Esophagus muscularis mucosa (tissue), 4 donors: ENCODE measurements around the gene TNRC6A. TPM values are rescaled to one million over a fixed set of nuclear protein-coding genes. Genes with fewer than 3 reads are reported as not detected.

Experiments used
- DNase-seq: peaks from one replicate; pipeline ENCODE4 v3.0.0-alpha.2; 2017; ENCODE audit errors: extremely low spot score
- H3K27ac ChIP-seq, 4 donors: fragments of 200-600 bp; sonication (generic); replicated peaks in 1 of 4; 1 replicate in 3 of 4; 2 replicates in 1 of 4; pipeline ENCODE4 v1.5.1; 2016 to 2019; ENCODE audit warnings: mild to moderate bottlenecking in 1 of 4
- H3K27me3 ChIP-seq, 4 donors: fragments of 200-600 bp; sonication (generic); one replicate each; pipeline versions ENCODE4 v1.5.1 to v1.6.0; 2016 to 2019
- H3K36me3 ChIP-seq, 4 donors: fragments of 200-600 bp; sonication (generic); one replicate each; pipeline ENCODE4 v1.5.1; 2016 to 2019
- H3K4me1 ChIP-seq, 4 donors: fragments of 200-600 bp; sonication (generic); one replicate each; pipeline ENCODE4 v1.5.1; 2016 to 2019
- H3K4me3 ChIP-seq, 4 donors: fragments of 200-600 bp; sonication (generic); 1 replicate in 2 of 4; 2 replicates in 2 of 4; pipeline ENCODE4 v1.5.1; 2016 to 2019; ENCODE audit warnings: mild to moderate bottlenecking in 4 of 4, moderate library complexity in 1 of 4
- H3K9me3 ChIP-seq, 4 donors: fragments of 200-600 bp; sonication (generic); 1 replicate in 3 of 4; 2 replicates in 1 of 4; pipeline ENCODE4 v1.5.1; 2016 to 2019
- EP300 ChIP-seq: sonication (generic); formaldehyde crosslinking; IDR thresholded peaks from one replicate; pipeline ENCODE4 v1.6.1; 2017; ENCODE audit warnings: antibody characterized with exemption
- POLR2A ChIP-seq: fragments of 450-650 bp; IDR thresholded peaks from one replicate; pipeline ENCODE4 v1.6.1; 2017; ENCODE audit warnings: antibody characterized with exemption, moderate library complexity, mild to moderate bottlenecking, low read depth
- POLR2AphosphoS5 ChIP-seq, 2 donors: sonication (generic); formaldehyde crosslinking; IDR thresholded peaks; one replicate each; pipeline ENCODE4 v1.6.1; 2017; ENCODE audit warnings: antibody characterized with exemption in 2 of 2
- WGBS: methylation state at CpG from one replicate; pipeline ENCODE4 v1.1.5; 2018; 5-methylcytosine and 5-hydroxymethylcytosine counted together
- intact Hi-C: fragments of 100-400 bp; cut with DNase I; formaldehyde crosslinking; loops from one replicate; pipeline ENCODE4 v1.15.1; 2023
- total RNA-seq, 4 donors: library from RNA; depleted of rRNA; stranded (reverse); fragments of >200 nt; gene quantifications; one replicate each; pipeline versions ENCODE4 v1.1.0 to v1.2.1, GENCODE V29; 2016
- TF ChIP-seq, protein P1 (sequence below), 3 experiments: fragments of 200-600 bp in 2 of 3; fragments of 450-650 bp in 1 of 3; sonication (generic) in 2 of 3; IDR thresholded peaks; one replicate each; pipeline ENCODE4 v1.5.1; 2017 to 2019; ENCODE audit warnings: antibody characterized with exemption in 3 of 3, mild to moderate bottlenecking in 2 of 3, moderate library complexity in 1 of 3

The TNRC6A gene
- total RNA-seq, 4 donors from 2014 or later, result 44.1 to 50.7 (median 46.4) TPM

DNA sequence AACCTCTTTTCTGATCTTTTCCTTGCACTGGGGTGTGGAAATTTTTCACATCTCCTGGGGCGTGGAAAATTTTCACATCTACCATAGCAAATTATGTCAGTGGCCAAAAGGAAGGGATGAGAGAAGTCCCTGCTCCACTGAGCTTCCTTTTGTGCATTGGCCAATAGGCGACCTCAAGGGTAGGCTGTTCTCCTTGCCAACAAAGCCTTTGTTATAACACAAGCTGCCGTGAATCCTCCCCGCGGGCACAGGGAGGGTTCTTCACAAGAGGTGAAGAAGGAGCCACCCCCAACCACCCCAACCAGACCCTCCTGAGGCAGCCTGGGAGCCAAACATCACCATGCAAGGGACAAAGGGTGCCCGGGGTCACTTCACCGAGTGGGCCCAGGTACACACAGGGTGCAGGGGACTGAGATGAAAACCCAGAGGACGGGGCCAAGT is 122.8 kb downstream of the TNRC6A start:
- DNase-seq, result no peak
- intact Hi-C loops, result no loop called here

DNA sequence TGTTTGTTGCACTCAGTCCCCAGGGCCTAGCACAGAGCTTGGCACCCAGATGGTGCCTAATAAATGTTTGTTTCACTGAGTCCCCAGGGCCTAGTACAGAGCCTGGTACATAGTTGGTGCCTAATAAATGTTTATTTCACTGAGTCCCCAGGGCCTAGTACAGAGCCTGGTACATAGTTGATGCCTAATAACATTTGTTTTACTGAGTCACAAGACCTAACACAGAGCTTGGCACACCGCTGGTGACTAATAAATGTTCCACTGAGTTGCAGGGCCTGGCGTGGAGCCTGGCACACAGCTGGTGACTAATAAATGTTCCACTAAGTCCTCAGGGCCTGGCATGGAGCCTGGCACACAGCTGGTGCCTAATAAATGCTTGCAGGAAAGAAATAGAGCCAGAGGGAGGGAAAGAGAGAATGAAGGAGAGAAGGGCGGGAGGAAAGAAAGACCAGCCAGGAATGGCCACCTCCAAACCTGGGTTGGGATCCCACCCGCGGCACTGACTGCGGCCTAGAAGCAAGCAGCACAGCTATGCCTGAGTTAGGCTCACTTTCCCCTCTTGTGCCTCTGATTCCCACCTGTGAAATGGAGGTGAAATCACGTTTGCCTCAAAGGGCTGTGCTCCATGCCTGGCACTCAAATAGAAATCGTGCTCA is 123.8 kb downstream of the TNRC6A start:
- Histone ChIP-seq H3K27me3 (no peaks in the 10 kb centered on the region), H3K4me1 (peaks cover 3 to 13% (median 11%) of the 10 kb centered on the region in 4 donors), H3K27ac (no peak overlapping the region), H3K4me3 (peak overlapping the region in 2 of 4 donors; percentile 15 to 17), H3K9me3 (no peaks in the 10 kb centered on the region), H3K36me3 (no peaks in the 10 kb centered on the region)
- DNase-seq, result no peak
- intact Hi-C loops, result no loop called here
- TF ChIP-seq EP300 (no peak), POLR2AphosphoS5 (IDR thresholded peaks at IDR 0.05) (no peak), POLR2A (no peak)
- TF ChIP-seq, protein P1, sequence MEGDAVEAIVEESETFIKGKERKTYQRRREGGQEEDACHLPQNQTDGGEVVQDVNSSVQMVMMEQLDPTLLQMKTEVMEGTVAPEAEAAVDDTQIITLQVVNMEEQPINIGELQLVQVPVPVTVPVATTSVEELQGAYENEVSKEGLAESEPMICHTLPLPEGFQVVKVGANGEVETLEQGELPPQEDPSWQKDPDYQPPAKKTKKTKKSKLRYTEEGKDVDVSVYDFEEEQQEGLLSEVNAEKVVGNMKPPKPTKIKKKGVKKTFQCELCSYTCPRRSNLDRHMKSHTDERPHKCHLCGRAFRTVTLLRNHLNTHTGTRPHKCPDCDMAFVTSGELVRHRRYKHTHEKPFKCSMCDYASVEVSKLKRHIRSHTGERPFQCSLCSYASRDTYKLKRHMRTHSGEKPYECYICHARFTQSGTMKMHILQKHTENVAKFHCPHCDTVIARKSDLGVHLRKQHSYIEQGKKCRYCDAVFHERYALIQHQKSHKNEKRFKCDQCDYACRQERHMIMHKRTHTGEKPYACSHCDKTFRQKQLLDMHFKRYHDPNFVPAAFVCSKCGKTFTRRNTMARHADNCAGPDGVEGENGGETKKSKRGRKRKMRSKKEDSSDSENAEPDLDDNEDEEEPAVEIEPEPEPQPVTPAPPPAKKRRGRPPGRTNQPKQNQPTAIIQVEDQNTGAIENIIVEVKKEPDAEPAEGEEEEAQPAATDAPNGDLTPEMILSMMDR (IDR thresholded peaks at IDR 0.05), result no peak
- 80% methylated on average over 8 of the region's 8 CpGs for WGBS

More for the DNA sequence above, 122.8 kb downstream of the TNRC6A start:
- Histone ChIP-seq H3K36me3 (no peaks in the 10 kb centered on the region), H3K27me3 (no peaks in the 10 kb centered on the region), H3K4me1 (peaks cover 3 to 13% (median 11%) of the 10 kb centered on the region in 4 donors), H3K27ac (no peak overlapping the region), H3K9me3 (no peaks in the 10 kb centered on the region), H3K4me3 (no peak overlapping the region)
- no peak for TF ChIP-seq EP300
- no peak for TF ChIP-seq POLR2AphosphoS5 (IDR thresholded peaks at IDR 0.05)
- TF ChIP-seq, protein P1 (IDR thresholded peaks at IDR 0.05), result no peak
- no peak for TF ChIP-seq POLR2A
- 80% methylated on average over 8 of the region's 8 CpGs for WGBS

DNA sequence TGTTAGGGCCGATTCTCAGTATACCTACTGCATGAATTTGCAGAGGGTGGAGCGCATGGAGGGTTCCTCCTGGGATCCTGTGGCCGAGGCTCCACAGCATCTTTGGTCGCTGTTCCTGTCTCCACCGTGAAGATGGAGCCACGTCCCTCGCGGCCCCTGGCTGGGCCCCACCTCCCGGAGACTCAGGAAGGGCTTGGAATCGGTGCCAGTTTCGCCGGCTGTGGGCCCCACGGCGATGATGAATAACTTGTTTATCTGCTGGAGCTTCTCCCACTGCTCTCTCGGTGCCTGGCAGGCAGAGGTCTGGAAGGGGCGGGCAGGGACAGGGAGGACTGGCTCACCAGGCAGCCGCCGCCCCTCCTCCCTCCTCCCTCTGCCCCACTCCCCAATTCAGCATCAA is 124.4 kb downstream of the TNRC6A start:
- peak overlapping the region; percentile 0 to 17 (median 12) for H3K4me3 ChIP-seq
- no peak for TF ChIP-seq POLR2AphosphoS5 (IDR thresholded peaks at IDR 0.05)
- no peak for TF ChIP-seq EP300
- no peak for TF ChIP-seq POLR2A
- TF ChIP-seq, protein P1 (IDR thresholded peaks at IDR 0.05), result no peak
- H3K27me3 ChIP-seq, result no peaks in the 10 kb centered on the region
- H3K9me3 ChIP-seq, result no peaks in the 10 kb centered on the region
- H3K36me3 ChIP-seq, result no peaks in the 10 kb centered on the region
- H3K4me1 ChIP-seq, result peaks cover 3 to 13% (median 11%) of the 10 kb centered on the region in 4 donors
- H3K27ac ChIP-seq, result no peak overlapping the region
- DNase-seq, result no peak
- intact Hi-C loops, result no loop called here
- 16% methylated on average over 7 of the region's 18 CpGs for WGBS

DNA sequence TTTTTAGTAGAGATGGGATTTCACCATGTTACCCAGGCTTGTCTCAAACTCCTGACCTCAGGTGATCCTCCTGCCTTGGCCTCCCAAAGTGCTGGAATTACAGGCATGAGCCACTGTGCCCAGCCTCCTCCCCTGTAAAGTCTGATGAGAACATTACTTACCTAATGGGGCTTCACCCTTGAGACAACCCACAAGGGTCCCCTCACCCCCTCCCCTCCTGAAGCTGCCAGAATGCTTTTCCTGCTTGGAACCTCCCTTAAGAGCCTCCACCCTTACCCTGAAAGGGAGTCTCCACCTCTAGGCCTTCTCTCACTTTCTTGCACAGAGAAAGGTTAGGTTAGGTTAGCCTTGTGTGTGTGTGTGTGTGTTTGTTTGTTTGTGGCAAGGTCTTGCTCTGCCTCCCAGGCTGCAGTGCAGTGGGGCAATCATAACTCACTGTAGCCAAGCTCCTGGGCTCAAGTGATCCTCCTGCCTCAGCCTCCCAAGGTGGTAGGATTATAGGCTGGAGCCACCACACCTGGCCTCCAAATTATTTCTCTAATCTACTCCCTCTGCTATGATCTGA is 125.2 kb downstream of the TNRC6A start:
- Histone ChIP-seq H3K4me1 (peaks cover 3 to 13% (median 11%) of the 10 kb centered on the region in 4 donors), H3K9me3 (no peaks in the 10 kb centered on the region), H3K27me3 (no peaks in the 10 kb centered on the region), H3K36me3 (no peaks in the 10 kb centered on the region), H3K27ac (no peak overlapping the region), H3K4me3 (no peak overlapping the region)
- no peak for DNase-seq
- TF ChIP-seq, protein P1 (IDR thresholded peaks at IDR 0.05), result no peak
- no peak for TF ChIP-seq EP300
- no peak for TF ChIP-seq POLR2A
- TF ChIP-seq POLR2AphosphoS5 (IDR thresholded peaks at IDR 0.05), result no peak
- intact Hi-C loops, result no loop called here
